Trophoblast cell (in vitro differentiated cells and primary cell): ENCODE data around the gene GPR35.
A peak's percentile ranks its signal among the peaks of the same experiment; 100 is the strongest.

Experiments used
- DNase-seq, 2 donors: peaks; one replicate each; pipeline ENCODE4 v3.0.0-alpha.2; 2016
- H2AFZ ChIP-seq: 2 replicates; pipeline ENCODE4 v1.6.1; 2013; ENCODE audit warnings: low read length, moderate library complexity, mild to moderate bottlenecking; ENCODE audit not compliant: insufficient read depth, poor library complexity
- H2AK5ac ChIP-seq: 2 replicates; pipeline ENCODE4 v1.6.1; 2013; ENCODE audit warnings: mild to moderate bottlenecking, low read length
- H2BK120ac ChIP-seq: 2 replicates; pipeline ENCODE4 v1.6.1; 2013; ENCODE audit warnings: low read length, mild to moderate bottlenecking, moderate library complexity; ENCODE audit not compliant: insufficient read depth, poor library complexity
- H2BK12ac ChIP-seq: 2 replicates; pipeline ENCODE4 v1.6.1; 2013; ENCODE audit warnings: mild to moderate bottlenecking, low read length, moderate library complexity
- H2BK5ac ChIP-seq: 2 replicates; pipeline ENCODE4 v1.6.1; 2013; ENCODE audit warnings: low read length, low read depth, moderate library complexity, mild to moderate bottlenecking; ENCODE audit not compliant: poor library complexity
- H3K14ac ChIP-seq: 2 replicates; pipeline ENCODE4 v1.6.1; 2013; ENCODE audit warnings: mild to moderate bottlenecking, low read length
- H3K18ac ChIP-seq: 2 replicates; pipeline ENCODE4 v1.6.1; 2013; ENCODE audit warnings: mild to moderate bottlenecking, low read length
- H3K23ac ChIP-seq: 2 replicates; pipeline ENCODE4 v1.6.1; 2013; ENCODE audit warnings: low read length
- H3K27ac ChIP-seq: 2 replicates; pipeline ENCODE4 v1.5.1; 2013; ENCODE audit warnings: low read depth, mild to moderate bottlenecking, inconsistent platforms, low read length, moderate library complexity
- H3K27me3 ChIP-seq: 2 replicates; pipeline ENCODE4 v1.6.1; 2013; ENCODE audit warnings: inconsistent platforms, mild to moderate bottlenecking, low read length, moderate library complexity; ENCODE audit not compliant: insufficient read depth
- H3K36me3 ChIP-seq, 2 experiments: 1 replicate in 1 of 2; 2 replicates in 1 of 2; pipeline ENCODE4 v1.6.1; 2013; ENCODE audit warnings: low read length in 2 of 2, mild to moderate bottlenecking in 2 of 2, moderate library complexity in 1 of 2; ENCODE audit not compliant: insufficient read depth in 2 of 2, control insufficient read depth in 1 of 2
- H3K4ac ChIP-seq: 2 replicates; pipeline ENCODE4 v1.6.1; 2013; ENCODE audit warnings: low read depth, mild to moderate bottlenecking, low read length, moderate library complexity
- H3K4me1 ChIP-seq, 2 experiments: 1 replicate in 1 of 2; 2 replicates in 1 of 2; pipeline ENCODE4 v1.6.1; 2013; ENCODE audit warnings: low read length in 2 of 2, mild to moderate bottlenecking in 2 of 2, moderate library complexity in 1 of 2; ENCODE audit not compliant: insufficient read depth in 2 of 2, control insufficient read depth in 1 of 2
- H3K4me2 ChIP-seq: 2 replicates; pipeline ENCODE4 v1.6.1; 2013; ENCODE audit warnings: inconsistent platforms, mild to moderate bottlenecking, low read length, moderate library complexity
- H3K4me3 ChIP-seq: 2 replicates; pipeline ENCODE4 v1.5.1; 2013; ENCODE audit warnings: mild to moderate bottlenecking, low read depth, low read length, inconsistent platforms
- H3K79me1 ChIP-seq: one replicate; pipeline ENCODE4 v1.6.1; 2013; ENCODE audit warnings: low read length
- H3K79me2 ChIP-seq: 2 replicates; pipeline ENCODE4 v1.6.1; 2013; ENCODE audit warnings: low read length, mild to moderate bottlenecking; ENCODE audit not compliant: control insufficient read depth, insufficient read depth, poor library complexity
- H3K9ac ChIP-seq: 2 replicates; pipeline ENCODE4 v1.6.1; 2013; ENCODE audit warnings: mild to moderate bottlenecking, low read length
- H3K9me3 ChIP-seq: 2 replicates; pipeline ENCODE4 v1.6.1; 2013; ENCODE audit warnings: low read depth, mild to moderate bottlenecking, control low read depth, inconsistent platforms, low read length; ENCODE audit not compliant: insufficient read depth
- H4K12ac ChIP-seq: 2 replicates; pipeline ENCODE4 v1.6.1; 2013; ENCODE audit warnings: low read depth, mild to moderate bottlenecking, low read length, moderate library complexity
- H4K8ac ChIP-seq: 2 replicates; pipeline ENCODE4 v1.6.1; 2013; ENCODE audit warnings: low read depth, mild to moderate bottlenecking, low read length, moderate library complexity
- H4K91ac ChIP-seq: one replicate; pipeline ENCODE4 v1.6.1; 2013; ENCODE audit warnings: low read depth, mild to moderate bottlenecking, low read length, moderate library complexity
- WGBS: extraction: QIAGEN DNeasy Blood & Tissue Kit; methylation state at CpG from one replicate; pipeline ENCODE4 v1.1.7; 2013; ENCODE audit warnings: missing lambda C conversion rate; ENCODE audit not compliant: insufficient read length, insufficient coverage; ENCODE audit errors: extremely low coverage; 5-methylcytosine and 5-hydroxymethylcytosine counted together

GPR35 gene

DNA sequence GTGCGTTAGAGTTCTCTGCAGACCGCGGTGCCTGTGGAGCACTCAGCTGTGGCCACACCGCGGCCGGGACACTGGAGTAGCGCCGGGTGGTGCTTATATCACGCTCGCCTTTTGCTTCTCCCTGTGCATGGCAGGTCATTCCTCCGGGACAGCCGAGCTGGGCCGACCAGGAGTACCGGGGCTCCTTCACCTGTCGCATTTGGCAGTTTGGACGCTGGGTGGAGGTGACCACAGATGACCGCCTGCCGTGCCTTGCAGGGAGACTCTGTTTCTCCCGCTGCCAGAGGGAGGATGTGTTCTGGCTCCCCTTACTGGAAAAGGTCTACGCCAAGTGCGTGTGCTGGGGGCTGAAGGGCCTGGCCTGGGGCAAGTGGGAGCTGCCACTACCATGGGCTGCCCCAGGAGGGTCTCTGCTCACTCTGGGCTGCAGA lies 34.6 kb upstream of the GPR35 start:
- H3K9me3 ChIP-seq = peaks cover 6% of the 10 kb centered on the region
- WGBS = no CpG with 5 or more reads among the region's 21 CpGs
- no peak overlapping the region for H3K18ac ChIP-seq
- no peak overlapping the region for H4K91ac ChIP-seq
- no peak overlapping the region for H2BK12ac ChIP-seq
- H3K4me3 ChIP-seq = no peak overlapping the region
- no peak overlapping the region for H2BK5ac ChIP-seq
- H3K27ac ChIP-seq = no peak overlapping the region
- DNase-seq = no peak
- H3K9ac ChIP-seq = no peak overlapping the region
- no peaks in the 10 kb centered on the region for H3K27me3 ChIP-seq
- peaks cover 32 to 39% of the 10 kb centered on the region in 2 experiments for H3K36me3 ChIP-seq
- H3K4me1 ChIP-seq = peaks cover 9 to 12% of the 10 kb centered on the region in 2 experiments
- no peak overlapping the region for H2AK5ac ChIP-seq
- H2AFZ ChIP-seq = no peak overlapping the region
- no peak overlapping the region for H3K14ac ChIP-seq
- H3K79me2 ChIP-seq = peaks cover 12% of the 10 kb centered on the region
- H2BK120ac ChIP-seq = no peak overlapping the region
- no peak overlapping the region for H4K8ac ChIP-seq
- H3K79me1 ChIP-seq = peaks cover 7% of the 10 kb centered on the region
- no peak overlapping the region for H3K4ac ChIP-seq
- no peak overlapping the region for H4K12ac ChIP-seq
- H3K4me2 ChIP-seq = no peak overlapping the region
- H3K23ac ChIP-seq = no peak overlapping the region

DNA sequence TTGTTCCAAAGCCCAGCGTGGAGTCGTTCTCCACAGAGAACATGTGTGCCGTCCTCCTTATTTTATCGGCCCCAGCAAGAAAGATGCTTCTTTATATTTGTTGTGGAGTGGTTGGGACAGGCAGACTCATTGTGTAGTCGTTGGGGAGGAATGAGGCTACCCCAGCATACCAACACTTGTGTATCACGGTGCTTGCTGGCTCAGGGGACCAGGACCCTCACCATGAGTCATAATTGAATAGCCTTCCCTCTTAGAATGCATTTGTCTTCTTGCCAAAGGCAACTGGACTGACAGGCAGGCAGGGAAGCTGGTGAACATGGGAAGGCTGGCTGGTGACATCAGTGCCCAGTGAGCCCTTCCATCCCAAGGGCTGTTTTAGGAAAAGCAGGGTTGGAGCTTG lies 34.1 kb upstream of the GPR35 start:
- peaks cover 9 to 12% of the 10 kb centered on the region in 2 experiments for H3K4me1 ChIP-seq
- H2BK120ac ChIP-seq = no peak overlapping the region
- peak overlapping the region; percentile 25 for H3K18ac ChIP-seq
- H2BK5ac ChIP-seq = no peak overlapping the region
- H3K9ac ChIP-seq = no peak overlapping the region
- H2AK5ac ChIP-seq = no peak overlapping the region
- peaks cover 6% of the 10 kb centered on the region for H3K9me3 ChIP-seq
- no peak overlapping the region for H2BK12ac ChIP-seq
- no peak for DNase-seq
- H3K27me3 ChIP-seq = no peaks in the 10 kb centered on the region
- H3K14ac ChIP-seq = no peak overlapping the region
- no peak overlapping the region for H3K4ac ChIP-seq
- no peak overlapping the region for H3K4me3 ChIP-seq
- peaks cover 37 to 43% of the 10 kb centered on the region in 2 experiments for H3K36me3 ChIP-seq
- H2AFZ ChIP-seq = no peak overlapping the region
- no peak overlapping the region for H4K91ac ChIP-seq
- peaks cover 7% of the 10 kb centered on the region for H3K79me2 ChIP-seq
- no CpG with 5 or more reads among the region's 6 CpGs for WGBS
- H3K79me1 ChIP-seq = peaks cover 2% of the 10 kb centered on the region
- no peak overlapping the region for H4K8ac ChIP-seq
- H4K12ac ChIP-seq = no peak overlapping the region
- H3K23ac ChIP-seq = no peak overlapping the region
- H3K4me2 ChIP-seq = no peak overlapping the region
- H3K27ac ChIP-seq = no peak overlapping the region

DNA sequence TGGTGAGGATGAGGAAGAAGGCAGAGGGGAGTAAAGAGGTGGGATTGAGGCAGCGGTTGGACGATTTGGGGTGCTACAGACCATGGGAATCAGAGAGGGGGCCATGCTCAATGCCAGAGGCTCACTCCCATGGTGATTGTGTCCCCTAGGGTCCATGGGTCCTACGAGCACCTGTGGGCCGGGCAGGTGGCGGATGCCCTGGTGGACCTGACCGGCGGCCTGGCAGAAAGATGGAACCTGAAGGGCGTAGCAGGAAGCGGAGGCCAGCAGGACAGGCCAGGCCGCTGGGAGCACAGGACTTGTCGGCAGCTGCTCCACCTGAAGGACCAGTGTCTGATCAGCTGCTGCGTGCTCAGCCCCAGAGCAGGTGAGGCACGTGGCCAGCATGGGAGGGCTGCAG lies 33.5 kb upstream of the GPR35 start:
- Histone ChIP-seq H4K8ac (no peak overlapping the region), H3K18ac (peak overlapping the region; percentile 25), H3K79me1 (no peaks in the 10 kb centered on the region), H3K14ac (no peak overlapping the region), H2AK5ac (no peak overlapping the region), H2BK5ac (no peak overlapping the region), H3K4me3 (no peak overlapping the region), H2BK12ac (no peak overlapping the region), H3K9me3 (peaks cover 6% of the 10 kb centered on the region), H3K23ac (no peak overlapping the region), H3K27me3 (no peaks in the 10 kb centered on the region), H4K91ac (no peak overlapping the region), H3K4me1 (peaks cover 9 to 12% of the 10 kb centered on the region in 2 experiments), H3K27ac (no peak overlapping the region), H3K4ac (no peak overlapping the region), H2AFZ (no peak overlapping the region), H4K12ac (no peak overlapping the region), H3K79me2 (peaks cover 5% of the 10 kb centered on the region), H2BK120ac (no peak overlapping the region), H3K9ac (no peak overlapping the region), H3K4me2 (no peak overlapping the region), H3K36me3 (peaks cover 40 to 46% of the 10 kb centered on the region in 2 experiments)
- DNase-seq = no peak
- no CpG with 5 or more reads among the region's 13 CpGs for WGBS

GRCh38 chr2:240593026-240593702 lies 32.1 kb upstream of the GPR35 start:
- H3K4me1 ChIP-seq = peaks cover 0 to 2% of the 10 kb centered on the region in 2 experiments
- H3K79me2 ChIP-seq = no peaks in the 10 kb centered on the region
- no peak overlapping the region for H3K4me2 ChIP-seq
- no peaks in the 10 kb centered on the region for H3K27me3 ChIP-seq
- WGBS = no CpG with 5 or more reads among the region's 20 CpGs
- no peak overlapping the region for H2AK5ac ChIP-seq
- no peak overlapping the region for H3K9ac ChIP-seq
- H3K36me3 ChIP-seq = peaks cover 43 to 54% of the 10 kb centered on the region in 2 experiments
- no peak overlapping the region for H2BK12ac ChIP-seq
- no peak overlapping the region for H4K12ac ChIP-seq
- no peak overlapping the region for H3K4me3 ChIP-seq
- no peak overlapping the region for H3K4ac ChIP-seq
- H2BK120ac ChIP-seq = no peak overlapping the region
- H3K23ac ChIP-seq = no peak overlapping the region
- H3K79me1 ChIP-seq = no peaks in the 10 kb centered on the region
- no peak for DNase-seq
- no peak overlapping the region for H3K14ac ChIP-seq
- H3K27ac ChIP-seq = no peak overlapping the region
- H4K91ac ChIP-seq = no peak overlapping the region
- H3K18ac ChIP-seq = no peak overlapping the region
- H2BK5ac ChIP-seq = no peak overlapping the region
- no peak overlapping the region for H4K8ac ChIP-seq
- H3K9me3 ChIP-seq = peaks cover 5% of the 10 kb centered on the region
- no peak overlapping the region for H2AFZ ChIP-seq
